A673 (cell line): Measurements from ENCODE around the gene AQP5. TPM values are rescaled to one million over a fixed set of nuclear protein-coding genes. Genes with fewer than 3 reads are reported as not detected.

Source experiments
- BruUV-seq: library from RNA; stranded (reverse); fragments of 400-500 nt; replicated peaks from 2 replicates; lab custom pipeline; 2021; lab: Mats Ljungman, UMichigan
- CTCF ChIA-PET: fragments of 300-600 bp; sonication (Branson Sonifier 250); formaldehyde crosslinking; loops from one replicate; lab custom pipeline; 2022; ENCODE audit warnings: antibody characterized with exemption; lab: Charles Lee
- POLR2A ChIA-PET: fragments of 300-600 bp; sonication (Branson Sonifier 250); formaldehyde crosslinking; loops from one replicate; lab custom pipeline; 2022; ENCODE audit warnings: antibody characterized with exemption; ENCODE audit not compliant: low non-redundant PET; lab: Charles Lee
- DNase-seq: peaks from one replicate; pipeline ENCODE4 v3.0.0-alpha.2; 2015; ENCODE audit warnings: low spot score
- H3K27ac ChIP-seq: fragments of 200-600 bp; sonication (generic); 2 replicates; pipeline ENCODE4 v1.5.1; 2016; ENCODE audit warnings: mixed run types, low read depth, mild to moderate bottlenecking, mixed read lengths, antibody characterized with exemption, low read length; ENCODE audit not compliant: poor library complexity, severe bottlenecking
- H3K27me3 ChIP-seq: fragments of 200-600 bp; sonication (generic); replicated peaks from 2 replicates; pipeline ENCODE4 v1.6.1; 2017; ENCODE audit warnings: mixed run types, low read depth, mild to moderate bottlenecking, mixed read lengths, antibody characterized with exemption, low read length; ENCODE audit not compliant: insufficient read depth, poor library complexity
- H3K36me3 ChIP-seq: fragments of 200-600 bp; sonication (generic); 2 replicates; pipeline ENCODE4 v1.6.1; 2016; ENCODE audit warnings: mixed run types, mild to moderate bottlenecking, mixed read lengths, antibody characterized with exemption, low read length; ENCODE audit not compliant: insufficient read depth, poor library complexity, severe bottlenecking
- H3K4me1 ChIP-seq: fragments of 200-600 bp; sonication (generic); 2 replicates; pipeline ENCODE4 v1.6.1; 2017; ENCODE audit warnings: mixed run types, mild to moderate bottlenecking, mixed read lengths, antibody characterized with exemption, low read length; ENCODE audit not compliant: insufficient read depth, poor library complexity, severe bottlenecking
- H3K4me3 ChIP-seq: fragments of 200-600 bp; sonication (generic); 2 replicates; pipeline ENCODE4 v1.5.1; 2016; ENCODE audit warnings: low read depth, mixed run types, mild to moderate bottlenecking, mixed read lengths, low read length; ENCODE audit not compliant: poor library complexity, severe bottlenecking
- H3K9me3 ChIP-seq: fragments of 200-600 bp; sonication (generic); 2 replicates; pipeline ENCODE4 v1.6.1; 2016; ENCODE audit warnings: mixed run types, low read depth, mild to moderate bottlenecking, mixed read lengths, antibody characterized with exemption, low read length; ENCODE audit not compliant: poor library complexity, severe bottlenecking
- CTCF ChIP-seq: fragments of 300-800, 200-600 bp; sonication (generic); conservative IDR thresholded peaks from 2 replicates; pipeline ENCODE4 v1.5.1; 2017; ENCODE audit warnings: low read depth, mild to moderate bottlenecking, antibody characterized with exemption, low read length, moderate library complexity, mixed read lengths
- EZH2 ChIP-seq: fragments of 200-600 bp; sonication (generic); IDR thresholded peaks from 2 replicates; pipeline ENCODE4 v1.6.1; 2017; ENCODE audit warnings: borderline replicate concordance, low read depth, mild to moderate bottlenecking, mixed read lengths, antibody characterized with exemption, low read length; ENCODE audit not compliant: poor library complexity, severe bottlenecking
- intact Hi-C: fragments of 100-400 bp; cut with micrococcal nuclease; formaldehyde crosslinking; loops from one replicate; pipeline ENCODE4 v1.10.0; 2022; ENCODE audit not compliant: unreplicated experiment
- total RNA-seq: library from RNA; stranded (reverse); gene quantifications from 2 replicates; pipeline ENCODE4 v1.2.3, GENCODE V29; 2021

The AQP5 gene
- total RNA-seq, 1 experiment from 2014 or later: not detected

GRCh38 chr12:49932023-49932422 lies 29.6 kb upstream of the AQP5 start:
- no peak overlapping the region for H3K4me3 ChIP-seq
- TF ChIP-seq EZH2 (no peak), CTCF (no peak)
- H3K27me3 ChIP-seq: no peaks in the 10 kb centered on the region
- no peaks in the 10 kb centered on the region for H3K36me3 ChIP-seq
- no peak for DNase-seq
- H3K9me3 ChIP-seq: no peaks in the 10 kb centered on the region
- no peaks in the 10 kb centered on the region for H3K4me1 ChIP-seq
- no peak overlapping the region for H3K27ac ChIP-seq
- POLR2A ChIA-PET: no interaction called here
- no TSS peak for BruUV-seq
- CTCF ChIA-PET: interaction anchor here (0.8 kb wide), 1 partner anchor 13 kb away, joined by 3 read pairs; no protein-coding TSS in a partner anchor
- intact Hi-C loops: no loop called here

- no peak overlapping the region for H3K27ac ChIP-seq
- intact Hi-C loops: no loop called here
- no peak overlapping the region for H3K4me3 ChIP-seq
- no peaks in the 10 kb centered on the region for H3K9me3 ChIP-seq
- no peak for DNase-seq
- BruUV-seq: no TSS peak
- H3K4me1 ChIP-seq: no peaks in the 10 kb centered on the region
- H3K36me3 ChIP-seq: no peaks in the 10 kb centered on the region
- CTCF ChIA-PET: interaction anchor here (0.8 kb wide), 1 partner anchor 13 kb away, joined by 3 read pairs; no protein-coding TSS in a partner anchor
- H3K27me3 ChIP-seq: no peaks in the 10 kb centered on the region
- TF ChIP-seq CTCF (no peak), EZH2 (no peak)
- POLR2A ChIA-PET: interaction anchor here (0.6 kb wide), 1 partner anchor 25 kb away, joined by 12 read pairs; no protein-coding TSS in a partner anchor
Measured at GRCh38 chr12:49932533-49933130, 29.0 kb upstream of the AQP5 start.

- Histone ChIP-seq H3K36me3 (no peaks in the 10 kb centered on the region), H3K4me1 (no peaks in the 10 kb centered on the region), H3K9me3 (no peaks in the 10 kb centered on the region), H3K27ac (no peak overlapping the region), H3K4me3 (no peak overlapping the region), H3K27me3 (no peaks in the 10 kb centered on the region)
- no TSS peak for BruUV-seq
- POLR2A ChIA-PET: no interaction called here
- CTCF ChIA-PET: interaction anchor here (0.7 kb wide), 1 partner anchor 61 kb away, joined by 9 read pairs; no protein-coding TSS in a partner anchor
- intact Hi-C loops: no loop called here
- TF ChIP-seq EZH2 (no peak), CTCF (no peak)
- no peak for DNase-seq
Measured at GRCh38 chr12:49933796-49934195, 27.9 kb upstream of the AQP5 start.
